NB4 (cell line): ENCODE data around the gene ARL5C.

Source experiments
- POLR2A ChIP-seq: IDR thresholded peaks from 2 replicates; pipeline ENCODE4 v1.6.1; 2011; ENCODE audit warnings: mild to moderate bottlenecking; ENCODE audit not compliant: insufficient read length; ENCODE audit errors: extremely low read depth
- TF ChIP-seq, protein P1 (sequence below): IDR thresholded peaks from one replicate; pipeline ENCODE4 v1.5.1; 2012; ENCODE audit warnings: low read depth, low read length
- TF ChIP-seq, protein P2 (sequence below): IDR thresholded peaks from 2 replicates; pipeline ENCODE4 v1.6.1; 2011; ENCODE audit warnings: low read depth, low read length

DNA sequence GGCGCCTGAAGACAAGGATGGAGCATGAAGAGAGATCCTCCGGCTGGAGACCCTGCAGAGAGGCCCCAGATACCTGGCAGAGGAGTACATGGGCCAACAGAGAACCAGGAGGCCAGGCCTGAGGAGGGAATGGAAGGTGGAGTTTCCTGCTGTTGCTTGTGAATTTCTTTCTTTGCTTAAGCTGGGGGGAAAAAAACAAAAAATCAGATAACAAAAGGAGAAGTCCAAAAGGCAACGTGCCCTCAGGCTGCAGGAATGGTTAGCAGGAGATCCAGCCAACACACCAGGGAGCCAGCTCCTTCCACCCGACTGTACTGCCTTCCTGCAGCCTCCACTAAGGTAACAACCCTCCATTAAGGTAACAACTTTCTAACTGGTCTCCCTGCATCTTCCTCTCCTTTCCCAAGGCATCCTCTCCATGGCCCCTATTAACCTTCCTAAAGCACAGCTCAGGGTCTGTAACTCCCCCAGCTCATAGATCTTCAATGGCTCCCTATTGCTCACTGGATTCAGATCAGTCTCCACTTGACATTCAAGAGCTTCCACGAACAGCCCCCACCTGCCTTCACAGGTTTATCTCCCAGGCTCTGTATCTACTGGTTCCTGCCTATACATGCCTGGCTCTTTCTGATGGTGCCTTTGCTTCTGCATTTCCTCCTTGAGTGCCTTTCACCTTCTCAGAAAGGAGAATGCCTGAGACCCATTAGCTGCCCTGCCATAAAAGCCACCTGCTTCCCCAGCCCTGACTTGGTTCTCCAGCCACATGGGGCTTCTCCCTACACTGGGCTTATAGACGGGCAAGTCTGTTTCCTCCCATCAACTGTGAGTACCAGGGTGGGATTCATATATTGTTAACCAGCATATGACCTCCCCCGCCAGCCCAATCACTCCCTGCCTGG is 725 bp upstream of the ARL5C start:
- TF ChIP-seq, protein P1, sequence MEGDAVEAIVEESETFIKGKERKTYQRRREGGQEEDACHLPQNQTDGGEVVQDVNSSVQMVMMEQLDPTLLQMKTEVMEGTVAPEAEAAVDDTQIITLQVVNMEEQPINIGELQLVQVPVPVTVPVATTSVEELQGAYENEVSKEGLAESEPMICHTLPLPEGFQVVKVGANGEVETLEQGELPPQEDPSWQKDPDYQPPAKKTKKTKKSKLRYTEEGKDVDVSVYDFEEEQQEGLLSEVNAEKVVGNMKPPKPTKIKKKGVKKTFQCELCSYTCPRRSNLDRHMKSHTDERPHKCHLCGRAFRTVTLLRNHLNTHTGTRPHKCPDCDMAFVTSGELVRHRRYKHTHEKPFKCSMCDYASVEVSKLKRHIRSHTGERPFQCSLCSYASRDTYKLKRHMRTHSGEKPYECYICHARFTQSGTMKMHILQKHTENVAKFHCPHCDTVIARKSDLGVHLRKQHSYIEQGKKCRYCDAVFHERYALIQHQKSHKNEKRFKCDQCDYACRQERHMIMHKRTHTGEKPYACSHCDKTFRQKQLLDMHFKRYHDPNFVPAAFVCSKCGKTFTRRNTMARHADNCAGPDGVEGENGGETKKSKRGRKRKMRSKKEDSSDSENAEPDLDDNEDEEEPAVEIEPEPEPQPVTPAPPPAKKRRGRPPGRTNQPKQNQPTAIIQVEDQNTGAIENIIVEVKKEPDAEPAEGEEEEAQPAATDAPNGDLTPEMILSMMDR, result no peak
- TF ChIP-seq, protein P2, sequence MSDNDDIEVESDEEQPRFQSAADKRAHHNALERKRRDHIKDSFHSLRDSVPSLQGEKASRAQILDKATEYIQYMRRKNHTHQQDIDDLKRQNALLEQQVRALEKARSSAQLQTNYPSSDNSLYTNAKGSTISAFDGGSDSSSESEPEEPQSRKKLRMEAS, result 0 out of 2 replicates have a peak, but pooled peaks have one; percentile 25
- no peak for TF ChIP-seq POLR2A
